Fibroblast of lung (primary cell): Measurements from ENCODE around the gene C6orf52.

ENCODE experiments used
- EZH2 ChIP-seq: IDR thresholded peaks from 2 replicates; pipeline ENCODE4 v1.5.1; 2012; ENCODE audit warnings: low read length, control low read depth, mild to moderate bottlenecking; ENCODE audit errors: missing control alignments
- TF ChIP-seq, protein P1 (sequence below), 2 donors: IDR thresholded peaks in 1 of 2; conservative IDR thresholded peaks in 1 of 2; 1 replicate in 1 of 2; 2 replicates in 1 of 2; pipeline ENCODE4 v1.5.1; 2011 to 2012; ENCODE audit warnings: low read length in 2 of 2, control low read depth in 1 of 2, inconsistent platforms in 1 of 2, low read depth in 1 of 2, mild to moderate bottlenecking in 1 of 2

DNA sequence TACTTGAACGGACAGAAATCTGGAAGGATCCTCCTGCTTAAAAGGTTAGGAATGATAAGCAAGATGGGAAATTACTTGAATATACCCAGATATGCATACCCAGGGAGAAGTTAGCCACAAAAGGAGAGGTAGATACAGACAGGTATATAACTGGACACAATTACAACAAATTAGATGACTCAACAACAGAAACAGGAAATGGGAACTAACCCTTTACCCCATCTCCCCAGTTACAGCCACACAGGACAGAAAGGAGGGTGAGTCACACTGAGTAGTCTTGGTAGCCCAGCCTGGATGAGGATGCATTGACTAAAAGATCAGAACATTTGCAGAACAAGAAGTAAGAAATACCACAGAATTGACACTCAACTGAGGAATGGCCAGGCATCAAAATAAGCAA is 61.2 kb downstream of the C6orf52 start:
- TF ChIP-seq, protein P1, sequence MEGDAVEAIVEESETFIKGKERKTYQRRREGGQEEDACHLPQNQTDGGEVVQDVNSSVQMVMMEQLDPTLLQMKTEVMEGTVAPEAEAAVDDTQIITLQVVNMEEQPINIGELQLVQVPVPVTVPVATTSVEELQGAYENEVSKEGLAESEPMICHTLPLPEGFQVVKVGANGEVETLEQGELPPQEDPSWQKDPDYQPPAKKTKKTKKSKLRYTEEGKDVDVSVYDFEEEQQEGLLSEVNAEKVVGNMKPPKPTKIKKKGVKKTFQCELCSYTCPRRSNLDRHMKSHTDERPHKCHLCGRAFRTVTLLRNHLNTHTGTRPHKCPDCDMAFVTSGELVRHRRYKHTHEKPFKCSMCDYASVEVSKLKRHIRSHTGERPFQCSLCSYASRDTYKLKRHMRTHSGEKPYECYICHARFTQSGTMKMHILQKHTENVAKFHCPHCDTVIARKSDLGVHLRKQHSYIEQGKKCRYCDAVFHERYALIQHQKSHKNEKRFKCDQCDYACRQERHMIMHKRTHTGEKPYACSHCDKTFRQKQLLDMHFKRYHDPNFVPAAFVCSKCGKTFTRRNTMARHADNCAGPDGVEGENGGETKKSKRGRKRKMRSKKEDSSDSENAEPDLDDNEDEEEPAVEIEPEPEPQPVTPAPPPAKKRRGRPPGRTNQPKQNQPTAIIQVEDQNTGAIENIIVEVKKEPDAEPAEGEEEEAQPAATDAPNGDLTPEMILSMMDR (conservative IDR thresholded peaks at IDR 0.05 in 1 of 2, IDR thresholded peaks at IDR 0.05 in 1 of 2; ENCODE audit: low read depth in 1 of 2, low read length in 2 of 2) = no peak
- no peak for TF ChIP-seq EZH2
